NB4 (cell line): ENCODE results near the gene SLC8A2.

Experiments used
- MYC ChIP-seq: IDR thresholded peaks from 2 replicates; pipeline ENCODE4 v1.6.1; 2011; ENCODE audit warnings: low read depth, low read length
- POLR2A ChIP-seq: IDR thresholded peaks from 2 replicates; pipeline ENCODE4 v1.6.1; 2011; ENCODE audit warnings: mild to moderate bottlenecking; ENCODE audit not compliant: insufficient read length; ENCODE audit errors: extremely low read depth
- TF ChIP-seq, protein P1 (sequence below): IDR thresholded peaks from one replicate; pipeline ENCODE4 v1.5.1; 2012; ENCODE audit warnings: low read depth, low read length
- TF ChIP-seq, protein P2 (sequence below): IDR thresholded peaks from 2 replicates; pipeline ENCODE4 v1.6.1; 2011; ENCODE audit warnings: low read depth, low read length

DNA sequence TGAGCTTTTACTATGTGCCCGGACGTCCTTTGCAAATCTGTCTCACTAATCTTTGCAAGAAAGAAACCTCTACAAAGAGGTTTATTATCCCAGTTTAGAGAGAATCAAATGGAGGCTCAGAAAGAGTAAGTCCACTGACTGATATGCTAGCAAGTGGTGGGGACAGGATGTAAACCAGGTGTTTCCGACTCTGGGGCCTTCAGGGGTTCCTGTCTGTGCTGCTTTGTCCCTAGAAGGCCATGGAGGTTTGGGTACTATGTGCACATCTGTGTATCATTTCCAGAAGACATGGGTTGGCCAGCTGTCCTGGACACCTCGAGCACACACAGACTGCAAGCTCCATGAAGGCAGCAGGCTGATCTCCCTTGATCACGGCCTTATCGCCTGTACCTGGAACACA, 13.5 kb upstream of the SLC8A2 start:
- TF ChIP-seq POLR2A (no peak), MYC (peak; percentile 26; the same call in 1 of the 2 replicates)
- TF ChIP-seq, protein P1, sequence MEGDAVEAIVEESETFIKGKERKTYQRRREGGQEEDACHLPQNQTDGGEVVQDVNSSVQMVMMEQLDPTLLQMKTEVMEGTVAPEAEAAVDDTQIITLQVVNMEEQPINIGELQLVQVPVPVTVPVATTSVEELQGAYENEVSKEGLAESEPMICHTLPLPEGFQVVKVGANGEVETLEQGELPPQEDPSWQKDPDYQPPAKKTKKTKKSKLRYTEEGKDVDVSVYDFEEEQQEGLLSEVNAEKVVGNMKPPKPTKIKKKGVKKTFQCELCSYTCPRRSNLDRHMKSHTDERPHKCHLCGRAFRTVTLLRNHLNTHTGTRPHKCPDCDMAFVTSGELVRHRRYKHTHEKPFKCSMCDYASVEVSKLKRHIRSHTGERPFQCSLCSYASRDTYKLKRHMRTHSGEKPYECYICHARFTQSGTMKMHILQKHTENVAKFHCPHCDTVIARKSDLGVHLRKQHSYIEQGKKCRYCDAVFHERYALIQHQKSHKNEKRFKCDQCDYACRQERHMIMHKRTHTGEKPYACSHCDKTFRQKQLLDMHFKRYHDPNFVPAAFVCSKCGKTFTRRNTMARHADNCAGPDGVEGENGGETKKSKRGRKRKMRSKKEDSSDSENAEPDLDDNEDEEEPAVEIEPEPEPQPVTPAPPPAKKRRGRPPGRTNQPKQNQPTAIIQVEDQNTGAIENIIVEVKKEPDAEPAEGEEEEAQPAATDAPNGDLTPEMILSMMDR = no peak
- TF ChIP-seq, protein P2, sequence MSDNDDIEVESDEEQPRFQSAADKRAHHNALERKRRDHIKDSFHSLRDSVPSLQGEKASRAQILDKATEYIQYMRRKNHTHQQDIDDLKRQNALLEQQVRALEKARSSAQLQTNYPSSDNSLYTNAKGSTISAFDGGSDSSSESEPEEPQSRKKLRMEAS = no peak
